Fibroblast of pulmonary artery (primary cell): ENCODE data around the gene HDGFL1.

Experiments
- DNase-seq: peaks from one replicate; pipeline ENCODE4 v3.0.0-alpha.2; 2010; ENCODE audit warnings: low read depth
- H3K4me3 ChIP-seq: replicated peaks from 2 replicates; pipeline ENCODE4 v1.5.1; 2011; ENCODE audit warnings: low read depth, mild to moderate bottlenecking, control low read depth, low read length, moderate library complexity
- CTCF ChIP-seq: IDR thresholded peaks from 2 replicates; pipeline ENCODE4 v1.5.1; 2011; ENCODE audit warnings: mild to moderate bottlenecking, control low read depth, low read length, inconsistent platforms; ENCODE audit errors: missing control alignments

Gene HDGFL1

GRCh38 chr6:22605736-22606135, 36.4 kb downstream of the HDGFL1 start:
- no peak overlapping the region for H3K4me3 ChIP-seq
- TF ChIP-seq CTCF: no peak
- no peak for DNase-seq

- DNase-seq: no peak
- TF ChIP-seq CTCF: no peak
- H3K4me3 ChIP-seq: no peak overlapping the region
Observed at GRCh38 chr6:22610127-22610526, 40.8 kb downstream of the HDGFL1 start.

GRCh38 chr6:22612236-22612635, 42.9 kb downstream of the HDGFL1 start:
- no peak overlapping the region for H3K4me3 ChIP-seq
- peak; percentile 46 for DNase-seq
- no peak for TF ChIP-seq CTCF

- H3K4me3 ChIP-seq: no peak overlapping the region
- TF ChIP-seq CTCF: no peak
- no peak for DNase-seq
Observed at GRCh38 chr6:22613051-22613450, 43.7 kb downstream of the HDGFL1 start.

- no peak overlapping the region for H3K4me3 ChIP-seq
- DNase-seq: peak; percentile 80
- no peak for TF ChIP-seq CTCF
Observed at GRCh38 chr6:22613695-22614094, 44.3 kb downstream of the HDGFL1 start.

GRCh38 chr6:22614547-22614946, 45.2 kb downstream of the HDGFL1 start:
- DNase-seq: no peak
- no peak overlapping the region for H3K4me3 ChIP-seq
- no peak for TF ChIP-seq CTCF

GRCh38 chr6:22621028-22621427, 51.7 kb downstream of the HDGFL1 start:
- TF ChIP-seq CTCF: no peak
- no peak overlapping the region for H3K4me3 ChIP-seq
- no peak for DNase-seq
